Nephron (organoid): Measurements from ENCODE around the gene MED1.

Experiments
- H3K27ac Mint-ChIP-seq, 3 experiments: 2 replicates each; pipeline ENCODE4 v1.8.0; 2020; ENCODE audit warnings: mixed read lengths in 3 of 3, mild to moderate bottlenecking in 2 of 3, moderate library complexity in 1 of 3
- H3K27me3 Mint-ChIP-seq: 2 replicates; pipeline ENCODE4 v1.8.0; 2021; ENCODE audit warnings: low read depth, mild to moderate bottlenecking, moderate library complexity, mixed read lengths
- H3K36me3 Mint-ChIP-seq: 2 replicates; pipeline ENCODE4 v1.8.0; 2020; ENCODE audit warnings: low read depth, mixed read lengths
- H3K4me1 Mint-ChIP-seq: 2 replicates; pipeline ENCODE4 v1.8.0; 2020; ENCODE audit warnings: mixed read lengths
- H3K4me3 Mint-ChIP-seq, 3 experiments: 2 replicates each; pipeline ENCODE4 v1.8.0; 2020; ENCODE audit warnings: mild to moderate bottlenecking in 3 of 3, mixed read lengths in 3 of 3, moderate library complexity in 2 of 3
- H3K9me3 Mint-ChIP-seq: 2 replicates; pipeline ENCODE4 v1.8.0; 2020; ENCODE audit warnings: mixed read lengths
- CTCF ChIP-seq, 3 experiments: fragments of 200-600 bp; sonication (generic); IDR thresholded peaks; one replicate each; pipeline ENCODE4 v1.5.0; 2021; ENCODE audit warnings: antibody characterized with exemption in 3 of 3; ENCODE audit not compliant: unreplicated experiment in 3 of 3

MED1 gene

GRCh38 chr17:39400547-39401411 lies 50.3 kb downstream of the MED1 start:
- Mint-ChIP-seq H3K36me3 (peaks cover 6% of the 10 kb centered on the region), H3K9me3 (no peaks in the 10 kb centered on the region), H3K4me3 (peak overlapping the region; percentile 98 to 100 (median 99)), H3K27me3 (no peaks in the 10 kb centered on the region), H3K27ac (peak overlapping the region; percentile 74 to 96 (median 95)), H3K4me1 (peaks cover 10% of the 10 kb centered on the region)
- TF ChIP-seq CTCF (IDR thresholded peaks at IDR 0.05; ENCODE audit: unreplicated experiment in 3 of 3), result no peak

GRCh38 chr17:39399791-39400190 lies 51.3 kb downstream of the MED1 start:
- H3K27me3 Mint-ChIP-seq, result no peaks in the 10 kb centered on the region
- H3K4me3 Mint-ChIP-seq, result peak overlapping the region; percentile 98 to 100 (median 99)
- no peaks in the 10 kb centered on the region for H3K9me3 Mint-ChIP-seq
- H3K36me3 Mint-ChIP-seq, result peaks cover 3% of the 10 kb centered on the region
- peaks cover 10% of the 10 kb centered on the region for H3K4me1 Mint-ChIP-seq
- peak overlapping the region in 1 of 3 experiments; percentile 95 for H3K27ac Mint-ChIP-seq
- TF ChIP-seq CTCF (IDR thresholded peaks at IDR 0.05; ENCODE audit: unreplicated experiment in 3 of 3), result no peak

- H3K36me3 Mint-ChIP-seq, result no peaks in the 10 kb centered on the region
- no peaks in the 10 kb centered on the region for H3K27me3 Mint-ChIP-seq
- no peak overlapping the region for H3K27ac Mint-ChIP-seq
- no peaks in the 10 kb centered on the region for H3K4me1 Mint-ChIP-seq
- no peaks in the 10 kb centered on the region for H3K9me3 Mint-ChIP-seq
- no peak for TF ChIP-seq CTCF (IDR thresholded peaks at IDR 0.05; ENCODE audit: unreplicated experiment in 3 of 3)
- H3K4me3 Mint-ChIP-seq, result no peak overlapping the region
These were observed 57.3 kb downstream of the MED1 start for GRCh38 chr17:39393736-39394135.

GRCh38 chr17:39391448-39391847 lies 59.6 kb downstream of the MED1 start:
- Mint-ChIP-seq H3K9me3 (no peaks in the 10 kb centered on the region), H3K27me3 (no peaks in the 10 kb centered on the region), H3K36me3 (no peaks in the 10 kb centered on the region), H3K27ac (no peak overlapping the region), H3K4me1 (no peaks in the 10 kb centered on the region), H3K4me3 (no peak overlapping the region)
- no peak for TF ChIP-seq CTCF (IDR thresholded peaks at IDR 0.05; ENCODE audit: unreplicated experiment in 3 of 3)

- no peak overlapping the region for H3K27ac Mint-ChIP-seq
- H3K36me3 Mint-ChIP-seq, result no peaks in the 10 kb centered on the region
- H3K4me3 Mint-ChIP-seq, result no peak overlapping the region
- no peak for TF ChIP-seq CTCF (IDR thresholded peaks at IDR 0.05; ENCODE audit: unreplicated experiment in 3 of 3)
- H3K27me3 Mint-ChIP-seq, result no peaks in the 10 kb centered on the region
- H3K4me1 Mint-ChIP-seq, result no peaks in the 10 kb centered on the region
- no peaks in the 10 kb centered on the region for H3K9me3 Mint-ChIP-seq
These were observed 66.0 kb downstream of the MED1 start for GRCh38 chr17:39385040-39385439.

- Mint-ChIP-seq H3K27me3 (no peaks in the 10 kb centered on the region), H3K27ac (no peak overlapping the region), H3K9me3 (no peaks in the 10 kb centered on the region), H3K36me3 (peaks cover 3% of the 10 kb centered on the region), H3K4me1 (no peaks in the 10 kb centered on the region), H3K4me3 (no peak overlapping the region)
- TF ChIP-seq CTCF (IDR thresholded peaks at IDR 0.05; ENCODE audit: unreplicated experiment in 3 of 3), result no peak
These were observed 70.9 kb downstream of the MED1 start for GRCh38 chr17:39380144-39380543.
